Measurements from ENCODE around the gene ARF5.
"Not testable (repeated sequence)": the region's sequence is repeated elsewhere in the genome, so short reads cannot be mapped to it uniquely, and the experiment has no call there.

ARF5 gene

GRCh38 chr7:127588019-127588696 is at the start of gene ARF5:
Gene ARF5, plus strand, starts transcription at chr7:127588411. Its CDS starts 88 bp downstream, at chr7:127588499.
- Histone ChIP-seq H3F3A (ENCODE audit: insufficient read depth) (0 out of 2 replicates have a peak, but pooled peaks cover 3% of the 10 kb centered on the region), H3K4me3 (ENCODE audit: insufficient read depth, low read length, poor library complexity, severe bottlenecking) (peak within 1 kb of the TSS; percentile 94), H3K9me3 (ENCODE audit: insufficient read depth, low read length) (no peaks in the 10 kb centered on the region), H3K9me2 (replicated peaks; ENCODE audit: insufficient read depth, low read length) (no peaks in the 10 kb centered on the region), H3K27me3 (ENCODE audit: low read length) (no peaks in the 10 kb centered on the region), H3K9ac (ENCODE audit: low read length) (peak within 1 kb of the TSS; percentile 87), H3K36me3 (ENCODE audit: low read length) (no peaks in the 10 kb centered on the region), H3K79me2 (ENCODE audit: insufficient read depth, low read length) (peaks cover 26% of the 10 kb centered on the region), H2AFZ (ENCODE audit: low read depth, low read length, severe bottlenecking) (peak within 1 kb of the TSS; percentile 82), H4K20me1 (ENCODE audit: low read depth, low read length) (no peaks in the 10 kb centered on the region), H3K4me2 (ENCODE audit: low read depth, low read length, poor library complexity, severe bottlenecking) (peak within 1 kb of the TSS; percentile 68), H3K27ac (ENCODE audit: low read depth, low read length) (peak within 1 kb of the TSS; percentile 26; the same call in 1 of the 2 replicates)
- TF ChIP-seq EZH2phosphoT487 (conservative IDR thresholded peaks at IDR 0.05; ENCODE audit: low read length) (no peak), CTCF (IDR thresholded peaks at IDR 0.05; ENCODE audit: insufficient read depth, low read length, poor library complexity, severe bottlenecking) (no peak)

- Histone ChIP-seq H3F3A (ENCODE audit: insufficient read depth) (no peaks in the 10 kb centered on the region), H3K36me3 (ENCODE audit: low read length) (no peaks in the 10 kb centered on the region), H3K9me2 (replicated peaks; ENCODE audit: insufficient read depth, low read length) (no peaks in the 10 kb centered on the region), H3K4me2 (ENCODE audit: low read depth, low read length, poor library complexity, severe bottlenecking) (no peak overlapping the region), H3K27ac (ENCODE audit: low read depth, low read length) (no peak overlapping the region), H4K20me1 (ENCODE audit: low read depth, low read length) (no peaks in the 10 kb centered on the region), H3K79me2 (ENCODE audit: insufficient read depth, low read length) (no peaks in the 10 kb centered on the region), H2AFZ (ENCODE audit: low read depth, low read length, severe bottlenecking) (no peak overlapping the region), H3K9ac (ENCODE audit: low read length) (no peak overlapping the region), H3K4me3 (ENCODE audit: insufficient read depth, low read length, poor library complexity, severe bottlenecking) (no peak overlapping the region), H3K9me3 (ENCODE audit: insufficient read depth, low read length) (no peaks in the 10 kb centered on the region), H3K27me3 (ENCODE audit: low read length) (no peaks in the 10 kb centered on the region)
- no peak for TF ChIP-seq EZH2phosphoT487 (conservative IDR thresholded peaks at IDR 0.05; ENCODE audit: low read length)
- TF ChIP-seq CTCF (IDR thresholded peaks at IDR 0.05; ENCODE audit: insufficient read depth, low read length, poor library complexity, severe bottlenecking), result no peak
These were observed 49.1 kb upstream of the ARF5 start for GRCh38 chr7:127539116-127539515.

GRCh38 chr7:127540461-127540860 is 47.8 kb upstream of the ARF5 start:
- H4K20me1 ChIP-seq (ENCODE audit: low read depth, low read length); H3K9ac ChIP-seq (ENCODE audit: low read length); H3K27ac ChIP-seq (ENCODE audit: low read depth, low read length); H3K4me3 ChIP-seq (ENCODE audit: insufficient read depth, low read length, poor library complexity, severe bottlenecking); H2AFZ ChIP-seq (ENCODE audit: low read depth, low read length, severe bottlenecking); H3F3A ChIP-seq (ENCODE audit: insufficient read depth); H3K27me3 ChIP-seq (ENCODE audit: low read length); H3K36me3 ChIP-seq (ENCODE audit: low read length); H3K4me2 ChIP-seq (ENCODE audit: low read depth, low read length, poor library complexity, severe bottlenecking); H3K9me2 ChIP-seq (replicated peaks; ENCODE audit: insufficient read depth, low read length); H3K79me2 ChIP-seq (ENCODE audit: insufficient read depth, low read length); H3K9me3 ChIP-seq (ENCODE audit: insufficient read depth, low read length): not testable (repeated sequence)

GRCh38 chr7:127541548-127541947 is 46.7 kb upstream of the ARF5 start:
- Histone ChIP-seq H4K20me1 (ENCODE audit: low read depth, low read length) (no peaks in the 10 kb centered on the region), H3K4me2 (ENCODE audit: low read depth, low read length, poor library complexity, severe bottlenecking) (no peak overlapping the region), H3K9ac (ENCODE audit: low read length) (no peak overlapping the region), H2AFZ (ENCODE audit: low read depth, low read length, severe bottlenecking) (no peak overlapping the region), H3K36me3 (ENCODE audit: low read length) (no peaks in the 10 kb centered on the region), H3K27ac (ENCODE audit: low read depth, low read length) (no peak overlapping the region), H3K4me3 (ENCODE audit: insufficient read depth, low read length, poor library complexity, severe bottlenecking) (no peak overlapping the region), H3K27me3 (ENCODE audit: low read length) (no peaks in the 10 kb centered on the region), H3K9me2 (replicated peaks; ENCODE audit: insufficient read depth, low read length) (no peaks in the 10 kb centered on the region), H3K79me2 (ENCODE audit: insufficient read depth, low read length) (no peaks in the 10 kb centered on the region), H3F3A (ENCODE audit: insufficient read depth) (no peaks in the 10 kb centered on the region), H3K9me3 (ENCODE audit: insufficient read depth, low read length) (peaks cover 7% of the 10 kb centered on the region; the same call in 1 of the 2 replicates)
- TF ChIP-seq EZH2phosphoT487 (conservative IDR thresholded peaks at IDR 0.05; ENCODE audit: low read length) (no peak), CTCF (IDR thresholded peaks at IDR 0.05; ENCODE audit: insufficient read depth, low read length, poor library complexity, severe bottlenecking) (no peak)

All from SU-DHL-6 (cell line).